Right atrium auricular region (tissue), 2 donors: Measurements from ENCODE around the gene POMGNT1. TPM values are rescaled to one million over a fixed set of nuclear protein-coding genes. Genes with fewer than 3 reads are reported as not detected.

Source experiments
- DNase-seq: peaks from one replicate; pipeline ENCODE4 v3.0.0-alpha.2; 2019; ENCODE audit warnings: low spot score
- H3K27ac ChIP-seq, 2 donors: fragments of 200-600 bp; sonication (generic); 1 replicate in 1 of 2; 2 replicates in 1 of 2; pipeline ENCODE4 v1.5.1; 2016 to 2019
- H3K27me3 ChIP-seq, 2 donors: fragments of 200-600 bp; sonication (generic); one replicate each; pipeline versions ENCODE4 v1.5.1 to v1.6.0; 2017 to 2019
- H3K36me3 ChIP-seq: fragments of 200-600 bp; sonication (generic); one replicate; pipeline ENCODE4 v1.5.1; 2016
- H3K4me1 ChIP-seq, 2 donors: fragments of 200-600 bp; sonication (generic); one replicate each; pipeline versions ENCODE4 v1.5.1 to v1.6.0; 2017 to 2019
- H3K4me3 ChIP-seq, 2 donors: fragments of 200-600 bp; sonication (generic); 1 replicate in 1 of 2; 2 replicates in 1 of 2; pipeline ENCODE4 v1.5.1; 2017 to 2019; ENCODE audit warnings: mild to moderate bottlenecking in 1 of 2, moderate library complexity in 1 of 2
- H3K9me3 ChIP-seq, 2 donors: fragments of 200-600 bp; sonication (generic); one replicate each; pipeline ENCODE4 v1.5.1; 2019
- CTCF ChIP-seq, 2 donors: fragments of 200-600 bp; sonication (generic); IDR thresholded peaks; one replicate each; pipeline ENCODE4 v1.5.1; 2019; ENCODE audit warnings: antibody characterized with exemption in 2 of 2
- total RNA-seq, 2 donors: library from RNA; depleted of rRNA; stranded (reverse); fragments of >200 nt; gene quantifications; one replicate each; pipeline ENCODE4 v1.1.0, GENCODE V29; 2016

The POMGNT1 gene
- total RNA-seq, 2 donors from 2014 or later: 57.0 to 87.8 TPM

GRCh38 chr1:46221749-46222148 is 23.5 kb upstream of the POMGNT1 start:
- no peak for TF ChIP-seq CTCF (IDR thresholded peaks at IDR 0.05)
- no peak for DNase-seq
- Histone ChIP-seq H3K27ac (no peak overlapping the region), H3K4me1 (no peaks in the 10 kb centered on the region), H3K9me3 (no peaks in the 10 kb centered on the region), H3K36me3 (peaks cover 4% of the 10 kb centered on the region), H3K27me3 (no peaks in the 10 kb centered on the region), H3K4me3 (no peak overlapping the region)

GRCh38 chr1:46220808-46221207 is 22.6 kb upstream of the POMGNT1 start:
- Histone ChIP-seq H3K4me1 (no peaks in the 10 kb centered on the region), H3K36me3 (peaks cover 4% of the 10 kb centered on the region), H3K27me3 (no peaks in the 10 kb centered on the region), H3K27ac (no peak overlapping the region), H3K4me3 (no peak overlapping the region), H3K9me3 (no peaks in the 10 kb centered on the region)
- no peak for TF ChIP-seq CTCF (IDR thresholded peaks at IDR 0.05)
- DNase-seq: no peak

GRCh38 chr1:46219551-46220520 is 21.6 kb upstream of the POMGNT1 start:
- H3K9me3 ChIP-seq: no peaks in the 10 kb centered on the region

GRCh38 chr1:46218443-46218842 is 20.2 kb upstream of the POMGNT1 start:
- Histone ChIP-seq H3K4me3 (no peak overlapping the region), H3K27ac (no peak overlapping the region), H3K4me1 (no peaks in the 10 kb centered on the region), H3K9me3 (no peaks in the 10 kb centered on the region), H3K27me3 (no peaks in the 10 kb centered on the region), H3K36me3 (peaks cover 4% of the 10 kb centered on the region)
- DNase-seq: no peak
- TF ChIP-seq CTCF (IDR thresholded peaks at IDR 0.05): no peak

More at GRCh38 chr1:46219551-46220520, 21.6 kb upstream of the POMGNT1 start:
- no peaks in the 10 kb centered on the region for H3K4me1 ChIP-seq
- no peak for DNase-seq
- H3K36me3 ChIP-seq: peaks cover 4% of the 10 kb centered on the region
- H3K27me3 ChIP-seq: no peaks in the 10 kb centered on the region
- no peak overlapping the region for H3K27ac ChIP-seq
- no peak overlapping the region for H3K4me3 ChIP-seq
- no peak for TF ChIP-seq CTCF (IDR thresholded peaks at IDR 0.05)

- TF ChIP-seq CTCF (IDR thresholded peaks at IDR 0.05): no peak
- Histone ChIP-seq H3K36me3 (no peaks in the 10 kb centered on the region), H3K9me3 (no peaks in the 10 kb centered on the region), H3K27ac (no peak overlapping the region), H3K27me3 (no peaks in the 10 kb centered on the region), H3K4me1 (no peaks in the 10 kb centered on the region), H3K4me3 (no peak overlapping the region)
- no peak for DNase-seq
These were observed 17.3 kb upstream of the POMGNT1 start for GRCh38 chr1:46215504-46215903.
